ENCODE results near the gene ZNF497. TPM values are rescaled to one million over a fixed set of nuclear protein-coding genes. Genes with fewer than 3 reads are reported as not detected.

The ZNF497 gene
- total and polyA plus RNA-seq, 2 of the 8 experiments (the other 6 are each of a cell fraction or from before 2014, with no cell fraction given) = 0.93 to 1.4 TPM

DNA sequence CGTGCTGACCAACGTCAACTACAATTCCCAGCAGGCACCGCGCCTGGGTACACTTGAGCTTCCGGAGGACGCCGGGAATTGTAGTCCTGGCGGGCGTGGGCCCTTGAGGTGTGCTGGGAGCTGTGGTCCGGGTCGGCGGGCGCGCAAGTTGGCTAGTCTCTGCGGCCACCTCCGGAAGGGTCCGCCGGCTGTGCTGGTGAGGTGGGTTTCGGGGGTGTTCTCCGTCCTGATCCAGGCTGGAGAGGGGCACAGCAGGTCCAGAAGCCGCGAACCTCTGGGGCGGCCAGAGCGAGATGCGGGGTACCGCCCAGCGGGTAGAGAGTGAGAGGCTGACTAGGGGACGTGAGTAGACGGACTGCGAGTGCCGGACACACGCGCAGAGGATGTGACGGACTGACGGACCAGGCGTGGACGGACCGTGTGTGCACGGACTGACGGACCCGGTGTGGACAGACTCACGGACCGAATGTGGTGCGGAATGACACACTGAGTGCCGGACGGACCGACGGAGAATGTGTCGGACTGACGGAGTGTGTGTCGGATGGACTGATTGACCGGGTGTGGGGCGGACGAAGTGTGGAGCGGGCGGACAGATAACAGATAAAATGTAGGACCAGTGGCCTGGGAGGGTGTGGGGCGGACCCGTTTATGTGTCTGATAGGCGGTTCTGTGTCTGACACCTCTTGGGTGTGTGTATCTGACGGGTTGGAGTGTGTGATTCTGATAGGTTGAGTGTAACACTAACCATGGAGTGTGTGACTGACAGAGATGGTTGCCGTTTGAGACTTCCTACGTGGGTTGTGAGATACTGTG, 35.4 kb downstream of the ZNF497 start, which contains the start of gene ZSCAN22:
ZSCAN22 (plus strand) TSS at position 81 of the 813 bp plus-strand sequence. CDS start 7,809 bp downstream, outside the sequence.
- no peak within 1 kb of the TSS for H2AK5ac ChIP-seq (ENCODE audit: low read depth, low read length)
- H3K4me3 ChIP-seq (ENCODE audit: extremely low read depth in 1 of 4, insufficient read depth in 2 of 4, low read depth in 3 of 4, low read length in 4 of 4) = peak within 1 kb of the TSS; percentile 72 to 98 (median 88)
- peak within 1 kb of the TSS; percentile 88 for H4K8ac ChIP-seq (ENCODE audit: extremely low read depth, insufficient read depth, low read length)
- peak within 1 kb of the TSS; percentile 97 for H2AFZ ChIP-seq (ENCODE audit: low read length)
- H2BK120ac ChIP-seq (replicated peaks; ENCODE audit: low read depth, low read length) = no peak within 1 kb of the TSS
- no peak within 1 kb of the TSS for H3K14ac ChIP-seq (ENCODE audit: insufficient read length)
- no peak within 1 kb of the TSS for H2BK20ac ChIP-seq (ENCODE audit: low read length)
- H3K79me2 ChIP-seq (ENCODE audit: control insufficient read depth in 1 of 2, insufficient read depth in 2 of 2, low read length in 2 of 2) = peaks cover 0 to 15% of the 10 kb centered on the region in 2 experiments; a peak in 2 of 4 replicates
- ChIA-PET CTCF (ENCODE audit: partially characterized antibody) (interaction anchor here (0.9 to 3.4 kb wide), 4 partner anchors 11 to 47 kb away, joined by 3 to 14 read pairs (median 6); no protein-coding TSS in a partner anchor), POLR2A (ENCODE audit: partially characterized antibody) (interaction anchor here (0.6 to 2.1 kb wide), 27 partner anchors 10 to 217 kb away, joined by 3 to 20 read pairs (median 3); partner anchors contain the start of genes ERVK3-1, RPS5, TRIM28 and ZBTB45)
- no peak within 1 kb of the TSS for H3K56ac ChIP-seq (replicated peaks; ENCODE audit: insufficient read length, low read depth, low read length)
- peak within 1 kb of the TSS; percentile 90 for H3K4ac ChIP-seq (replicated peaks; ENCODE audit: insufficient read length, low read depth, low read length)
- H4K91ac ChIP-seq (replicated peaks; ENCODE audit: insufficient read length, low read length) = no peak within 1 kb of the TSS
- H3K23me2 ChIP-seq (ENCODE audit: low read depth, low read length) = peaks cover 12% of the 10 kb centered on the region
- DNase-seq (ENCODE audit: low read depth in 1 of 2, low spot score in 2 of 2) (peak; percentile 72 to 94), FAIRE-seq (no peak)
- H3K27ac ChIP-seq (ENCODE audit: low read depth, low read length) = peak within 1 kb of the TSS; percentile 65; the same call in 1 of the 2 replicates
- 0 out of 7 replicates have a peak, but pooled peaks cover 0 to 3% (median 0%) of the 10 kb centered on the region in 4 experiments for H3K27me3 ChIP-seq (replicated peaks in 1 of 4; ENCODE audit: control insufficient read depth in 3 of 4, extremely low read depth in 1 of 4, insufficient read depth in 3 of 4, low read length in 3 of 4)
- H3K36me3 ChIP-seq (ENCODE audit: control insufficient read depth in 2 of 4, insufficient read depth in 4 of 4, low read length in 3 of 4) = no peaks in the 10 kb centered on the region
- H4K20me1 ChIP-seq (replicated peaks in 1 of 2; ENCODE audit: control insufficient read depth in 1 of 2, insufficient read depth in 2 of 2, low read length in 2 of 2) = peaks cover 0 to 5% of the 10 kb centered on the region in 2 experiments
- peak within 1 kb of the TSS; percentile 66; the same call in 1 of the 2 replicates for H2BK5ac ChIP-seq (ENCODE audit: low read depth, low read length)
- H3K9ac ChIP-seq (replicated peaks in 1 of 4; ENCODE audit: extremely low read depth in 1 of 4, low read depth in 3 of 4, low read length in 3 of 4) = peak within 1 kb of the TSS; percentile 82 to 86 (median 84)
- H3K79me1 ChIP-seq (ENCODE audit: low read depth, low read length) = peaks cover 11% of the 10 kb centered on the region
- peak within 1 kb of the TSS; percentile 74 to 95 for H3K4me2 ChIP-seq (ENCODE audit: insufficient read depth in 1 of 2, low read depth in 2 of 2, low read length in 2 of 2)
- peak within 1 kb of the TSS; percentile 82 for H4K5ac ChIP-seq (ENCODE audit: insufficient read length, low read depth, low read length)
- no peaks in the 10 kb centered on the region for H3K9me3 ChIP-seq (ENCODE audit: insufficient read depth in 2 of 2, low read depth in 1 of 2, low read length in 1 of 2)
- 0 out of 2 replicates have a peak within 1 kb of the TSS, but pooled peaks have one; percentile 76 for H2BK15ac ChIP-seq (ENCODE audit: low read length)
- peak within 1 kb of the TSS; percentile 96 for H3K18ac ChIP-seq (ENCODE audit: extremely low read depth, low read length)
- H3K23ac ChIP-seq (ENCODE audit: insufficient read length) = no peak within 1 kb of the TSS
- H3K4me1 ChIP-seq (replicated peaks in 1 of 4; ENCODE audit: control insufficient read depth in 3 of 4, insufficient read depth in 4 of 4, low read length in 3 of 4) = no peaks in the 10 kb centered on the region
- WGBS, 2 experiments (ENCODE audit: extremely low coverage in 1 of 2, insufficient coverage in 1 of 2, insufficient read length in 1 of 2, insufficient replicate concordance in 2 of 2, low coverage in 1 of 2, low lambda C conversion rate in 2 of 2, missing lambda C conversion rate in 1 of 2) = 4% methylated on average over 62 of the region's 62 CpGs; no CpG with 5 or more reads in 1 of the 2 experiments
- no peak within 1 kb of the TSS for H2BK12ac ChIP-seq (ENCODE audit: low read depth, low read length)
- TF ChIP-seq RBBP5 (IDR thresholded peaks at IDR 0.05; ENCODE audit: borderline replicate concordance, low read depth, low read length) = peak; percentile 59
- peak in 1 of 2 experiments; percentile 87; a peak in 2 of 4 replicates for TF ChIP-seq SIN3A (conservative IDR thresholded peaks at IDR 0.05 in 1 of 2, IDR thresholded peaks at IDR 0.05 in 1 of 2; ENCODE audit: low read depth in 1 of 2, low read length in 2 of 2)
- no peak for TF ChIP-seq BCL11A (IDR thresholded peaks at IDR 0.05; ENCODE audit: low read depth in 2 of 2, low read length in 2 of 2)
- TF ChIP-seq SAP30 (IDR thresholded peaks at IDR 0.05; ENCODE audit: insufficient read depth, insufficient replicate concordance, low read length) = peak; percentile 96
- peak; percentile 97 for TF ChIP-seq KDM4A (IDR thresholded peaks at IDR 0.05; ENCODE audit: low read depth, low read length, severe bottlenecking)
- peak; percentile 87 for TF ChIP-seq PHF8 (conservative IDR thresholded peaks at IDR 0.05; ENCODE audit: low read depth, low read length)
- peak in 1 of 2 experiments; percentile 87; a peak in 2 of 4 replicates for TF ChIP-seq HDAC2 (IDR thresholded peaks at IDR 0.05; ENCODE audit: borderline replicate concordance in 1 of 2, low read depth in 2 of 2, low read length in 2 of 2)
- TF ChIP-seq GABPA (IDR thresholded peaks at IDR 0.05; ENCODE audit: borderline replicate concordance, insufficient read depth, low read length) = no peak; the same call in 1 of the 2 replicates
- TF ChIP-seq CTBP2 (IDR thresholded peaks at IDR 0.05; ENCODE audit: borderline replicate concordance, insufficient read depth, insufficient read length, low read length) = peak; percentile 37

All from H1 (cell line).